ENCODE results near the gene OSBPL2. TPM values are rescaled to one million over a fixed set of nuclear protein-coding genes. Genes with fewer than 3 reads are reported as not detected.

Gene OSBPL2
- total and polyA plus RNA-seq, 9 of the 15 experiments (the other 6 are each of a cell fraction or from before 2014, with no cell fraction given) = 2.5 to 25.6 (median 14.1) TPM

- no peaks in the 10 kb centered on the region for H3K79me2 ChIP-seq (ENCODE audit: control insufficient read depth, insufficient read depth, low read length)
- intact Hi-C loops (cut with micrococcal nuclease) (no loop called here), in situ Hi-C loops (cut with MboI) (no loop called here)
- CTCF ChIA-PET (ENCODE audit: low intra/inter-chr PET ratio) = no interaction called here
- no peak overlapping the region for H3K27ac ChIP-seq (ENCODE audit: extremely low read depth, low read depth, low read length)
- no peak overlapping the region for H2AFZ ChIP-seq (ENCODE audit: low read depth, low read length)
- H3K4me3 ChIP-seq = no peak overlapping the region
- no peak for ATAC-seq
- H3K27me3 ChIP-seq (ENCODE audit: control insufficient read depth in 2 of 2, insufficient read depth in 2 of 2, low read length in 2 of 2) = no peaks in the 10 kb centered on the region
- H3K9ac ChIP-seq (ENCODE audit: insufficient read depth in 1 of 2, low read depth in 2 of 2, low read length in 2 of 2) = peak overlapping the region in 1 of 2 experiments; percentile 35; a peak in 1 of 4 replicates
- H3K4me1 ChIP-seq (replicated peaks in 1 of 2; ENCODE audit: control insufficient read depth in 2 of 2, insufficient read depth in 2 of 2, low read length in 2 of 2) = peaks cover 0 to 6% of the 10 kb centered on the region in 2 experiments; a peak in 1 of 5 replicates
- no peaks in the 10 kb centered on the region for H3K9me3 ChIP-seq (replicated peaks; ENCODE audit: control insufficient read depth, insufficient read depth, low read depth, low read length)
- 85% methylated on average over 7 of the region's 12 CpGs for WGBS (ENCODE audit: insufficient coverage, low coverage, missing lambda C conversion rate)
- no peaks in the 10 kb centered on the region for H4K20me1 ChIP-seq (replicated peaks; ENCODE audit: control insufficient read depth, insufficient read depth, low read length)
- FAIRE-seq = no peak
- peaks cover 20% of the 10 kb centered on the region; the same call in 2 of the 3 replicates for H3K36me3 ChIP-seq (ENCODE audit: control insufficient read depth, insufficient read depth, low read length)
- no peaks in the 10 kb centered on the region for H3K9me1 ChIP-seq (ENCODE audit: control insufficient read depth, insufficient read depth, low read length)
- no peak for DNase-seq (ENCODE audit: extremely low read depth in 1 of 4, low spot score in 3 of 4)
- BruUV-seq (replicated peaks) = no TSS peak
- H3K4me2 ChIP-seq (ENCODE audit: insufficient read depth, low read length) = no peak overlapping the region
- POLR2A ChIA-PET = no interaction called here
- TF ChIP-seq CHD4 (IDR thresholded peaks at IDR 0.05; ENCODE audit: insufficient read depth, insufficient replicate concordance, low read depth, low read length, poor library complexity, severe bottlenecking) (no peak), NFE2 (IDR thresholded peaks at IDR 0.05; ENCODE audit: low read depth) (no peak), TEAD1 (CRISPR knock-in tag; IDR thresholded peaks at IDR 0.05) (no peak), FIP1L1 (IDR thresholded peaks at IDR 0.05; ENCODE audit: low read depth, low read length, poor library complexity, severe bottlenecking) (no peak), SRSF3 (IDR thresholded peaks at IDR 0.05; ENCODE audit: insufficient read depth, low read length) (no peak), TEAD4 (IDR thresholded peaks at IDR 0.05; ENCODE audit: low read length) (no peak), TEAD4 (CRISPR knock-in tag; IDR thresholded peaks at IDR 0.05; ENCODE audit: borderline replicate concordance) (no peak), NCOA4 (IDR thresholded peaks at IDR 0.05; ENCODE audit: partially characterized antibody) (no peak), U2AF2 (optimal IDR thresholded peaks at IDR 0.05; ENCODE audit: low read depth, low read length) (no peak), TARDBP (IDR thresholded peaks at IDR 0.05) (no peak), NFIC (IDR thresholded peaks at IDR 0.05) (no peak), YY1 (IDR thresholded peaks at IDR 0.05; ENCODE audit: borderline replicate concordance in 1 of 3, control insufficient read depth in 1 of 3, extremely low read depth in 1 of 3, insufficient read depth in 3 of 3, insufficient read length in 1 of 3, insufficient replicate concordance in 2 of 3, low read depth in 1 of 3, low read length in 2 of 3) (no peak), RBM39 (optimal IDR thresholded peaks at IDR 0.05; ENCODE audit: low read depth, low read length) (no peak)
Observed at GRCh38 chr20:62287759-62288534, 49.6 kb downstream of the OSBPL2 start.

Data from K562 (cell line).